ENCODE results near the gene WRAP73.

WRAP73 gene

GRCh38 chr1:3662080-3662671 is 12.3 kb upstream of the WRAP73 start:
- no peak overlapping the region for H3K27ac ChIP-seq (ENCODE audit: low read length)
- no peaks in the 10 kb centered on the region for H3K36me3 ChIP-seq (ENCODE audit: insufficient read depth, low read depth, low read length)
- H3K4me3 ChIP-seq (ENCODE audit: low read length), result no peak overlapping the region
- H3K9me3 ChIP-seq (ENCODE audit: insufficient read depth, low read depth, low read length), result no peaks in the 10 kb centered on the region
- H3K4me1 ChIP-seq (ENCODE audit: insufficient read depth, low read length), result no peaks in the 10 kb centered on the region
- no peak overlapping the region for H3K9ac ChIP-seq (ENCODE audit: low read depth, low read length)
- peaks cover 30% of the 10 kb centered on the region for H3K27me3 ChIP-seq (ENCODE audit: insufficient read depth, low read length)

DNA sequence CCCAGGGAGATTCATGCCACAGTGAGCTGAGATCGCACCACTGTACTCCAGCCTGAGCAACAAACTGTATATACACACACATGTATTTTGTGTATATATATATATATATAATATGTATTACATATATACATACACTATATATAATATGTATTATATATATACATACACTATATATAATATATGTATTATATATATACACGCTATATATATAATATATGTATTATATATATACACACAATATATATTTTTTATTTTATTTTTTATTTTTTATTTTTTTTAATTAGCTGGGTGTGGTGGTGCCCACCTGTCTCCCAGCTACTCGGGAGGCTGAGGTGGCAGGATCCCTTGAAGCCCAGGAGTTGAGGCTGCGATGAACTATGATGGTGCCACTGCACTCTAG is 11.7 kb upstream of the WRAP73 start:
- no peak overlapping the region for H3K4me3 ChIP-seq (ENCODE audit: low read length)
- no peaks in the 10 kb centered on the region for H3K4me1 ChIP-seq (ENCODE audit: insufficient read depth, low read length)
- no peak overlapping the region for H3K27ac ChIP-seq (ENCODE audit: low read length)
- H3K27me3 ChIP-seq (ENCODE audit: insufficient read depth, low read length), result peaks cover 35% of the 10 kb centered on the region
- H3K36me3 ChIP-seq (ENCODE audit: insufficient read depth, low read depth, low read length), result no peaks in the 10 kb centered on the region
- no peak overlapping the region for H3K9ac ChIP-seq (ENCODE audit: low read depth, low read length)
- no peaks in the 10 kb centered on the region for H3K9me3 ChIP-seq (ENCODE audit: insufficient read depth, low read depth, low read length)

- no peaks in the 10 kb centered on the region for H3K36me3 ChIP-seq (ENCODE audit: insufficient read depth, low read depth, low read length)
- H3K9me3 ChIP-seq (ENCODE audit: insufficient read depth, low read depth, low read length), result no peaks in the 10 kb centered on the region
- H3K27me3 ChIP-seq (ENCODE audit: insufficient read depth, low read length), result peaks cover 44% of the 10 kb centered on the region
- H3K27ac ChIP-seq (ENCODE audit: low read length), result no peak overlapping the region
- no peak overlapping the region for H3K9ac ChIP-seq (ENCODE audit: low read depth, low read length)
- no peak overlapping the region for H3K4me3 ChIP-seq (ENCODE audit: low read length)
- H3K4me1 ChIP-seq (ENCODE audit: insufficient read depth, low read length), result no peaks in the 10 kb centered on the region
Measured at GRCh38 chr1:3660704-3661103, 10.8 kb upstream of the WRAP73 start.

- no peaks in the 10 kb centered on the region for H3K4me1 ChIP-seq (ENCODE audit: insufficient read depth, low read length)
- no peaks in the 10 kb centered on the region for H3K9me3 ChIP-seq (ENCODE audit: insufficient read depth, low read depth, low read length)
- no peak overlapping the region for H3K27ac ChIP-seq (ENCODE audit: low read length)
- peaks cover 60% of the 10 kb centered on the region for H3K27me3 ChIP-seq (ENCODE audit: insufficient read depth, low read length)
- H3K9ac ChIP-seq (ENCODE audit: low read depth, low read length), result no peak overlapping the region
- H3K36me3 ChIP-seq (ENCODE audit: insufficient read depth, low read depth, low read length), result no peaks in the 10 kb centered on the region
- no peak overlapping the region for H3K4me3 ChIP-seq (ENCODE audit: low read length)
Measured at GRCh38 chr1:3659093-3659492, 9.2 kb upstream of the WRAP73 start.

GRCh38 chr1:3658231-3658615 is 8.3 kb upstream of the WRAP73 start:
- H3K36me3 ChIP-seq (ENCODE audit: insufficient read depth, low read depth, low read length), result no peaks in the 10 kb centered on the region
- peaks cover 69% of the 10 kb centered on the region for H3K27me3 ChIP-seq (ENCODE audit: insufficient read depth, low read length)
- H3K4me1 ChIP-seq (ENCODE audit: insufficient read depth, low read length), result no peaks in the 10 kb centered on the region
- H3K27ac ChIP-seq (ENCODE audit: low read length), result no peak overlapping the region
- no peak overlapping the region for H3K9ac ChIP-seq (ENCODE audit: low read depth, low read length)
- no peaks in the 10 kb centered on the region for H3K9me3 ChIP-seq (ENCODE audit: insufficient read depth, low read depth, low read length)
- no peak overlapping the region for H3K4me3 ChIP-seq (ENCODE audit: low read length)

DNA sequence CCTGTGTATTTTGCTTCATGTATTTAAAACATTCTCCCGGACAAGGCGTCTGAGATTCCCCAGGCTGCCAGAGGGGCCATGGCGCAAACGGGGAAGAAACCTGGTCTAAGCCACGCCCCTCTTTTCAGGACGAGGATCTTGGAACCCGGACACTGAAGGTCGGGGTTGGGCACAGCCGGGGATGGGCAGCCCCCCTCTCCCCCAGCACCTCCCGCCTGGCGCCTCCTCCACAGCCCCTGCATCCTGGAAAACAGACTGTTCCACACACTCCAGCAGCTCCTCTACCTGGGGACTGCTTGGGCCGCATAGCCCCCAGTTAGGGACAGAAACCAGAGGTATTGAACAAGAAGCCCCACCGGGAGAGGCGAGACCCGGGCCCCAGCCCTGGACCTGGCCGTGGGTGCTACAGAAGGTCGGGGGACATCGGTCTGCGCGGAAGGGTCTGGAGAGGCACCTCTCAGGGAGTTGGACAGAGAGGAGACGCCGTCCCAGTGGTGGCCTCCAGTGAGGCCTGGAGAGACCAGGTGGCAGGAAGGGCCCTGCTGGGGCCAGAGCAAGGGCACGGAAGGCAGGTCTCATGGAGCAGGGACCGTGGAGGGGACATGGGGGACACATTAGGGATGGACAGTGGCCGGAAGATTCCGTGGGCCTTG is 7.8 kb upstream of the WRAP73 start:
- Histone ChIP-seq H3K27me3 (ENCODE audit: insufficient read depth, low read length) (peaks cover 74% of the 10 kb centered on the region), H3K36me3 (ENCODE audit: insufficient read depth, low read depth, low read length) (no peaks in the 10 kb centered on the region), H3K9me3 (ENCODE audit: insufficient read depth, low read depth, low read length) (no peaks in the 10 kb centered on the region), H3K27ac (ENCODE audit: low read length) (no peak overlapping the region), H3K4me3 (ENCODE audit: low read length) (no peak overlapping the region), H3K4me1 (ENCODE audit: insufficient read depth, low read length) (no peaks in the 10 kb centered on the region), H3K9ac (ENCODE audit: low read depth, low read length) (no peak overlapping the region)

- H3K4me1 ChIP-seq (ENCODE audit: insufficient read depth, low read length), result no peaks in the 10 kb centered on the region
- no peak overlapping the region for H3K27ac ChIP-seq (ENCODE audit: low read length)
- no peaks in the 10 kb centered on the region for H3K36me3 ChIP-seq (ENCODE audit: insufficient read depth, low read depth, low read length)
- H3K4me3 ChIP-seq (ENCODE audit: low read length), result no peak overlapping the region
- no peak overlapping the region for H3K9ac ChIP-seq (ENCODE audit: low read depth, low read length)
- H3K27me3 ChIP-seq (ENCODE audit: insufficient read depth, low read length), result peaks cover 76% of the 10 kb centered on the region
- H3K9me3 ChIP-seq (ENCODE audit: insufficient read depth, low read depth, low read length), result no peaks in the 10 kb centered on the region
Measured at GRCh38 chr1:3657096-3657475, 7.2 kb upstream of the WRAP73 start.

GRCh38 chr1:3656450-3657095 is 6.7 kb upstream of the WRAP73 start:
- no peak overlapping the region for H3K9ac ChIP-seq (ENCODE audit: low read depth, low read length)
- no peaks in the 10 kb centered on the region for H3K36me3 ChIP-seq (ENCODE audit: insufficient read depth, low read depth, low read length)
- H3K27me3 ChIP-seq (ENCODE audit: insufficient read depth, low read length), result peaks cover 79% of the 10 kb centered on the region
- no peak overlapping the region for H3K27ac ChIP-seq (ENCODE audit: low read length)
- no peaks in the 10 kb centered on the region for H3K9me3 ChIP-seq (ENCODE audit: insufficient read depth, low read depth, low read length)
- H3K4me3 ChIP-seq (ENCODE audit: low read length), result no peak overlapping the region
- no peaks in the 10 kb centered on the region for H3K4me1 ChIP-seq (ENCODE audit: insufficient read depth, low read length)

DNA sequence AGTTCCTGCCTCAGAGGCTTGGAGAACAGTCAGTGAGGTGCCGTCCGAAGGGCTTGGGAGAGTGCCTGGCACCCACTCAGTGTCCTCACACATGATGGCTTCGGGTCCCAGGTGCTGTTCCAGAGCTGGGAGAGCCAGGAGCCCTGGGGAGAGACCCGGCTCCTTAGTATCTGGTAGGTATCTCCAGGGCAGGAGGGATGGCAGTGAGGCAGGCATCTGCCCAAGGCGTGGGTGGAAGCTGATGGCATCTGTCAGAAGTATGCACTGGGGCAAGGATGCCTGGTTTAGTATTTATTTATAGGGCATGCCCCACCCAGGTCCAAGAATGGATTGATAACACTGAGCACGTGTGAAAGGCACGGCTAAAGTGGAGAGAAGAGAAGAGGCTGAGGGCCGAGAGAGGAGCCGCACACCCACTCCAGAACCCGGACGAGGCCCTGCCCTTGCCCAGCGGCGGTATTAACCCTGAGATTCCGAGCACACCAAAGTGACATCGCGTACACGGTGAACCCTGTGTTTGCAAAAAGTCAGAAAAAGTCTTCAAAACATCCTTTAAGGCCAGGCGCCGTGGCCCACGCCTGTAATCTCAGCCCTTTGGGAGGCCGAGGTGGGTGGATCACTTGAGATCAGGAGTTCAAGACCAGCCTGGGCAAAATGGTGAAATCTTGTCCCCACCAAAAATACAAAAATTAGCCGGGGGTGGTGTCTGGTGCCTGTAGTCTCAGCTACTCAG is 4.8 kb upstream of the WRAP73 start:
- no peak overlapping the region for H3K4me3 ChIP-seq (ENCODE audit: low read length)
- H3K36me3 ChIP-seq (ENCODE audit: insufficient read depth, low read depth, low read length), result no peaks in the 10 kb centered on the region
- H3K9ac ChIP-seq (ENCODE audit: low read depth, low read length), result no peak overlapping the region
- no peaks in the 10 kb centered on the region for H3K9me3 ChIP-seq (ENCODE audit: insufficient read depth, low read depth, low read length)
- no peak overlapping the region for H3K27ac ChIP-seq (ENCODE audit: low read length)
- no peaks in the 10 kb centered on the region for H3K4me1 ChIP-seq (ENCODE audit: insufficient read depth, low read length)
- H3K27me3 ChIP-seq (ENCODE audit: insufficient read depth, low read length), result peaks cover 86% of the 10 kb centered on the region

DNA sequence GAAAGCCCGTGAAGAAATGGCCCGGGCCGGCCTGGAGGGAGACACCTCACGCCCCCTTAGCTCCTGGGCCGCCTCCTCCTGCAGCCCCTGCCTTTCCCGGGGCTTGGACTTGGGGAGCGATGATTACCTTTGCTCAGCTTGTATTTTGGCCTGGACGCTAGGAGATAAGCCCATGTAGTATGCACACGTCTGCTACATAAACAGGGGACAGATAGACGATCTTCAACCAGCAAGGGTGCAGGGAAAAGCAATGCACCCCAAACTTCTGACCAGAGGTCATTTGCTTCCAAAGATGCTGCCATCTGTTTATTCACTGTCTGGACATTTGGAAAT is 3.3 kb upstream of the WRAP73 start:
- H3K4me3 ChIP-seq (ENCODE audit: low read length), result peak overlapping the region; percentile 57; the same call in 1 of the 2 replicates
- no peaks in the 10 kb centered on the region for H3K36me3 ChIP-seq (ENCODE audit: insufficient read depth, low read depth, low read length)
- no peaks in the 10 kb centered on the region for H3K9me3 ChIP-seq (ENCODE audit: insufficient read depth, low read depth, low read length)
- no peak overlapping the region for H3K9ac ChIP-seq (ENCODE audit: low read depth, low read length)
- no peak overlapping the region for H3K27ac ChIP-seq (ENCODE audit: low read length)
- H3K27me3 ChIP-seq (ENCODE audit: insufficient read depth, low read length), result peaks cover 85% of the 10 kb centered on the region
- no peaks in the 10 kb centered on the region for H3K4me1 ChIP-seq (ENCODE audit: insufficient read depth, low read length)

DNA sequence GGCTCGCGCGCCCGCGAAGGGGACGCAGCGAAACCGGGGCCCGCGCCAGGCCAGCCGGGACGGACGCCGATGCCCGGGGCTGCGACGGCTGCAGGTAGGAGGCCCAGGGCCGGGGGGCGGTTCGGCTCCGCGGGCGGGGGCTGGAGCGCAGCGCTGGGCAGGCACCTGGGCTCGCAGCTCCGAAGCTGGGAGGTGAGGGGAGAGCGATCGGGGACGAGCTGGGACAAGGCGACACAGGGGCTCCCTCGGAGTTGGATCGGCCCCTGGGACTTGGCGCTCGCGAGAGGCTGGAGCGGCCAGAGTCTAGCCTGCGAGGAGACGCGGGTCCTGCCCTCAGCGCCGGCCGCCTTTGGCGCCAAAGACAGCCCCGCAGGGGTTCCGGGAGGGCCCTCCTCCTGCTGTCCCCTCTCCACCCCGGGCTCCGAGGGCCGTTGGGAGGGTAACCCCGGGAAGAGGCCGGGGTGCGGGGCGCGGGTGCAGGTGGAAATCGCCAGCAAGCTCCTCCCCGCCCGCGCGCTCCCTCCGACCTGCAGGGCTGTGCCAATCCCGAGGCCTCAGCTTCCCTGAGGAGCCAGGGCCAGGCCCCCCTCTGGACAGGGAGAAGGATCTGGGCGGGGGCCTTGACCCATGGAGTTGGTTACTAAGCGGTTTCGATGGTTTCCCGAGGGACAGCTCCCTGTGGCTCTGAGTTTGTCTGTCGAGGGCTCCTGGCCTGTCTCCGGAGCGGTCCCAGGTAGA is 2.8 kb upstream of the WRAP73 start:
- H3K4me1 ChIP-seq (ENCODE audit: insufficient read depth, low read length), result no peaks in the 10 kb centered on the region
- H3K27me3 ChIP-seq (ENCODE audit: insufficient read depth, low read length), result peaks cover 82% of the 10 kb centered on the region
- 0 out of 2 replicates have a peak, but pooled peaks cover 2% of the 10 kb centered on the region for H3K36me3 ChIP-seq (ENCODE audit: insufficient read depth, low read depth, low read length)
- H3K4me3 ChIP-seq (ENCODE audit: low read length), result peak overlapping the region; percentile 57; the same call in 1 of the 2 replicates
- no peak overlapping the region for H3K9ac ChIP-seq (ENCODE audit: low read depth, low read length)
- H3K9me3 ChIP-seq (ENCODE audit: insufficient read depth, low read depth, low read length), result no peaks in the 10 kb centered on the region
- no peak overlapping the region for H3K27ac ChIP-seq (ENCODE audit: low read length)
